SW 1271 (cell line): ENCODE data around the gene TTR.
A peak's percentile ranks its signal among the peaks of the same experiment; 100 is the strongest.

Experiments
- DNase-seq, 2 experiments: peaks; one replicate each; lab custom pipeline; 2025; lab: John Stamatoyannopoulos, UW

Gene TTR

GRCh38 chr18:31579375-31579774 is 12.3 kb upstream of the TTR start:
- DNase-seq: no peak

GRCh38 chr18:31581498-31582197 is 10.0 kb upstream of the TTR start:
- peak in 1 of 2 experiments; percentile 9 for DNase-seq

GRCh38 chr18:31583185-31583854 is 8.4 kb upstream of the TTR start:
- DNase-seq: no peak

GRCh38 chr18:31585991-31586390 is 5.7 kb upstream of the TTR start:
- DNase-seq: no peak

- no peak for DNase-seq
These were observed 5.1 kb upstream of the TTR start for GRCh38 chr18:31586616-31587015.

GRCh38 chr18:31587529-31587928 is 4.1 kb upstream of the TTR start:
- no peak for DNase-seq

GRCh38 chr18:31590570-31590969 is 1.1 kb upstream of the TTR start:
- DNase-seq: no peak

- DNase-seq: no peak
These were observed 564 bp upstream of the TTR start for GRCh38 chr18:31591113-31591512.

- DNase-seq: no peak
These were observed 955 bp downstream of the TTR start for GRCh38 chr18:31592506-31593157.

- no peak for DNase-seq
These were observed 3.6 kb downstream of the TTR start for GRCh38 chr18:31595121-31595771.

- DNase-seq: no peak
These were observed 4.6 kb downstream of the TTR start for GRCh38 chr18:31596081-31596872.

GRCh38 chr18:31598021-31598805 is 6.5 kb downstream of the TTR start:
- no peak for DNase-seq

GRCh38 chr18:31603315-31603714 is 11.6 kb downstream of the TTR start:
- DNase-seq: no peak

GRCh38 chr18:31606265-31606664 is 14.6 kb downstream of the TTR start:
- no peak for DNase-seq

- DNase-seq: no peak
These were observed 15.7 kb downstream of the TTR start for GRCh38 chr18:31607384-31607783.

- no peak for DNase-seq
These were observed 18.2 kb downstream of the TTR start for GRCh38 chr18:31609886-31610285.

- no peak for DNase-seq
These were observed 18.9 kb downstream of the TTR start for GRCh38 chr18:31610286-31611205.

- DNase-seq: no peak
These were observed 19.8 kb downstream of the TTR start for GRCh38 chr18:31611511-31611910.

GRCh38 chr18:31612124-31612523 is 20.4 kb downstream of the TTR start:
- DNase-seq: no peak

GRCh38 chr18:31614044-31614443 is 22.4 kb downstream of the TTR start:
- DNase-seq: no peak
